Measurements from ENCODE around the gene HIP1.
"Not testable (repeated sequence)": the region's sequence is repeated elsewhere in the genome, so short reads cannot be mapped to it uniquely, and the experiment has no call there.

The HIP1 gene

GRCh38 chr7:75572814-75573213 lies 165.9 kb downstream of the HIP1 start:
- no peak for DNase-seq (ENCODE audit: low spot score)

- DNase-seq (ENCODE audit: low spot score), result no peak
These were observed 166.3 kb downstream of the HIP1 start for GRCh38 chr7:75572396-75572795.

- DNase-seq (ENCODE audit: low spot score), result no peak
These were observed 167.5 kb downstream of the HIP1 start for GRCh38 chr7:75571209-75571608.

- DNase-seq (ENCODE audit: low spot score), result not testable (repeated sequence)
These were observed 169.0 kb downstream of the HIP1 start for GRCh38 chr7:75569629-75570282.

GRCh38 chr7:75567948-75568595 lies 170.7 kb downstream of the HIP1 start:
- no peak for DNase-seq (ENCODE audit: low spot score)

GRCh38 chr7:75565132-75565837 lies 173.5 kb downstream of the HIP1 start:
- DNase-seq (ENCODE audit: low spot score), result no peak

GRCh38 chr7:75563171-75563570 lies 175.6 kb downstream of the HIP1 start:
- no peak for DNase-seq (ENCODE audit: low spot score)

GRCh38 chr7:75559976-75560365 lies 178.8 kb downstream of the HIP1 start:
- no peak for DNase-seq (ENCODE audit: low spot score)

- DNase-seq (ENCODE audit: low spot score), result no peak
These were observed 179.3 kb downstream of the HIP1 start for GRCh38 chr7:75559355-75559975.

GRCh38 chr7:75556835-75557234 lies 181.9 kb downstream of the HIP1 start:
- not testable (repeated sequence) for DNase-seq (ENCODE audit: low spot score)

GRCh38 chr7:75555736-75556135 lies 183.0 kb downstream of the HIP1 start:
- DNase-seq (ENCODE audit: low spot score), result no peak

GRCh38 chr7:75546237-75547015 lies 192.3 kb downstream of the HIP1 start:
- DNase-seq (ENCODE audit: low spot score), result no peak

- DNase-seq (ENCODE audit: low spot score), result no peak
These were observed 201.0 kb downstream of the HIP1 start for GRCh38 chr7:75537731-75538130.

- DNase-seq (ENCODE audit: low spot score), result no peak
These were observed 201.7 kb downstream of the HIP1 start for GRCh38 chr7:75536940-75537538.

- DNase-seq (ENCODE audit: low spot score), result no peak
These were observed 202.2 kb downstream of the HIP1 start for GRCh38 chr7:75536491-75536890.

- DNase-seq (ENCODE audit: low spot score), result no peak
These were observed 203.9 kb downstream of the HIP1 start for GRCh38 chr7:75534727-75535307.

GRCh38 chr7:75533926-75534325 lies 204.8 kb downstream of the HIP1 start:
- no peak for DNase-seq (ENCODE audit: low spot score)

- DNase-seq (ENCODE audit: low spot score), result no peak
These were observed 206.1 kb downstream of the HIP1 start for GRCh38 chr7:75532639-75533038.

GRCh38 chr7:75531359-75531821 lies 207.4 kb downstream of the HIP1 start:
- DNase-seq (ENCODE audit: low spot score), result no peak

- peak; percentile 64 for DNase-seq (ENCODE audit: low spot score)
These were observed 211.5 kb downstream of the HIP1 start for GRCh38 chr7:75527224-75527722.

GRCh38 chr7:75521727-75522126 lies 217.0 kb downstream of the HIP1 start:
- not testable (repeated sequence) for DNase-seq (ENCODE audit: low spot score)
